GM13976 (cell line): ENCODE data around the gene PRKG1.

Source experiments
- DNase-seq: peaks from one replicate; pipeline ENCODE4 v3.0.0; 2012; ENCODE audit warnings: low spot score
- CTCF ChIP-seq: IDR thresholded peaks from 2 replicates; pipeline ENCODE4 v1.5.1; 2012; ENCODE audit warnings: borderline replicate concordance, mild to moderate bottlenecking; ENCODE audit not compliant: insufficient read depth; ENCODE audit errors: extremely low read depth, missing control alignments, control extremely low read depth
- in situ Hi-C: fragments of 300-500 bp; cut with MboI; formaldehyde crosslinking; loops from one replicate; pipeline ENCODE4 v1.12.0; 2022; ENCODE audit warnings: low sequenced_read_pairs, mixed read lengths, inconsistent platforms; ENCODE audit not compliant: unreplicated experiment

Gene PRKG1

GRCh38 chr10:51770709-51771108 lies 696.4 kb downstream of the PRKG1 start:
- no peak for TF ChIP-seq CTCF
- no peak for DNase-seq
- in situ Hi-C loops, result no loop called here

- no peak for TF ChIP-seq CTCF
- in situ Hi-C loops, result no loop called here
- no peak for DNase-seq
Observed at GRCh38 chr10:51772387-51772786, 698.1 kb downstream of the PRKG1 start.

GRCh38 chr10:51773681-51774080 lies 699.4 kb downstream of the PRKG1 start:
- DNase-seq, result no peak
- TF ChIP-seq CTCF, result no peak
- in situ Hi-C loops, result no loop called here

GRCh38 chr10:51783941-51784340 lies 709.7 kb downstream of the PRKG1 start:
- DNase-seq, result no peak
- in situ Hi-C loops, result no loop called here
- no peak for TF ChIP-seq CTCF

GRCh38 chr10:51786016-51786683 lies 711.9 kb downstream of the PRKG1 start:
- in situ Hi-C loops, result no loop called here
- no peak for DNase-seq
- no peak for TF ChIP-seq CTCF

- no peak for DNase-seq
- in situ Hi-C loops, result no loop called here
- TF ChIP-seq CTCF, result no peak
Observed at GRCh38 chr10:51786684-51787035, 712.4 kb downstream of the PRKG1 start.
